ENCODE data around the gene TDO2.
"Not testable (repeated sequence)": the region's sequence is repeated elsewhere in the genome, so short reads cannot be mapped to it uniquely, and the experiment has no call there.

The TDO2 gene

DNA sequence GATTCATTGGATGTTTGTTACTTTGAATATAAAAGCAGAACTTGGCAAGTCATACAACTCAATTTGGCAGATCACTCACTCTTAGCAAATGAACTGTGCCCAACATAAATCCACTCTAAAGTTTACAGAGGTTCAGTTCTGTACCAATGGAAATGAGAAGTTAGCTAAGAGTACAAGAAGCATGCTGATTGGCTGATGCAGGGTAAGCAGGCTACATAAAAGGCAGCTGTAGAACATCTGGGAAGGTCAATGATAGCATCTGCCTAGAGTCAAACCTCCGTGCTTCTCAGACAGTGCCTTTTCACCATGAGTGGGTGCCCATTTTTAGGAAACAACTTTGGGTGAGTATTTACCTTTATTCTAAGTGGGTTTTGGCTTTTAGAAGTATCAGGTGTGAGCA lies at the start of gene TDO2:
TSS of gene TDO2 (plus strand) at position 244 of the 400 bp plus-strand sequence. CDS start at position 307, 63 bp downstream.
- DNase-seq (ENCODE audit: low read depth), result no peak

DNA sequence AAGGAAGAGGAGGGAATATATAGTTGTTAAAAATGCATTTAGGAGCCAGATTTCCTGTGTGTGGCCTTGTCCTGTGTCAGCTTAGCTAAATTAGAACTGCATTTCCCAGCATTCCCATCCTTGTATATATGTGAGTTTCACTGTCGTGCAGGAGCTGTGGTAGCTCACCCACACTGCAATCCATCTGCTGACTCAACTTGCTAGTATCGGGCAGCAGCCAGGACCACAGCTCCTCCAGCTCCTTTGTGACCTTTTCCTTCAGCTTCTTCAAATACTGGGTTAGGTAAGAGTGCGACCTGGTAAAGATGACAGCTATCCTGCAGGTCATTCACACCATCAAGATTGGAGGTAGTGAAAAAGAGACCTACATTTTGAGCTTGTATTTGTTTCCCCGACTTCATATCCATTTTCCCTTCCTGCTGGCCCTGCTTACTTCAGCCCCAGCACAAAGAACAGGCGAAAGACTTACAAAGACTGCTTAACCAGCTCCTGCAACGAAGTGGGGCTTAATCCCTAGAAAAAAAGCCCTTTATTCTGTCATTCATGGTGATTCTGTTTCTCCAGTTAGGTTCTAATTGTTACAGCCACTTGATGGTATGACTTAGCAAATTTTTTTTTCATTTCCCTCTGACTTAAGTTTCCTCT lies 48.8 kb upstream of the TDO2 start:
- DNase-seq (ENCODE audit: low read depth), result no peak

DNA sequence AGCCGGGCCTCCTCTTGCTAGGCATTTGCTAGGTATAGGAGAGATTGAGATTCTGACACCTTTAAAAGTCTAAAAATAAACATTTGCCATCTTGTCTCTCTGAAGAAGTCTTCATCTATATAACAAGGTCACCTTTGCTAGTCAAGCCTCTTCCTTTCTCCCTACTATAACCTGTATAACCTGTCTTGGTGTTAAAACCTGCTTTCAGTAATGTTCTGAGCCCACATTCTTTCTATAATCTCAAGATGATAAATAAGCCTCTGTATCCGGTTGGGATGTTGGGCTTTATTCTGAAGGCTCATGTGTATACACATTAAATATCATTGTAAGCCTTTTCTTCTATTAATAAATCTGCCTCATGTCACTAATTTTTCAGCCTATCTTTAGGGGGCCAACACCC lies 47.6 kb upstream of the TDO2 start:
- DNase-seq (ENCODE audit: low read depth), result no peak

DNA sequence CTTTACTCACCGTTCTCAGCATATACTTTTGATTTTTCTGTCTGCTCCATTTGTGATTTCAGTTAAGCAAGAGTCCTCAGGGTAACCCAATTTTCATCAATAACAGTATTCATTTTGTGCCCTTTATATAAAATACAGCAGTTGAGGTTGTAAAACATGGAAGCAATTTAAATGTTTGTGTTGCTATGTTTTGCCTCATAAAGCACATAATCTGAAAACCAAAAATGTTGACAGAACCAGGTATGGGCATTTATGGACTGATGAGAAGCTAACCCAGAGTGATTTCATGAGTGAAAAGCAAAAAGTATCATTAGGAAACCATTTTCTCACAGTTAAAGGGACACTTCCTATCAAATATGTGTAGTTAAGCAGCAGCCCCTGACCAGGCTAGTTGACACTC lies 37.3 kb upstream of the TDO2 start, which contains the start of gene ASIC5:
TSS of gene ASIC5 (minus strand) at position 101 of the 400 bp plus-strand sequence. CDS start at position 50, 51 bp downstream.
- DNase-seq (ENCODE audit: low read depth), result no peak

DNA sequence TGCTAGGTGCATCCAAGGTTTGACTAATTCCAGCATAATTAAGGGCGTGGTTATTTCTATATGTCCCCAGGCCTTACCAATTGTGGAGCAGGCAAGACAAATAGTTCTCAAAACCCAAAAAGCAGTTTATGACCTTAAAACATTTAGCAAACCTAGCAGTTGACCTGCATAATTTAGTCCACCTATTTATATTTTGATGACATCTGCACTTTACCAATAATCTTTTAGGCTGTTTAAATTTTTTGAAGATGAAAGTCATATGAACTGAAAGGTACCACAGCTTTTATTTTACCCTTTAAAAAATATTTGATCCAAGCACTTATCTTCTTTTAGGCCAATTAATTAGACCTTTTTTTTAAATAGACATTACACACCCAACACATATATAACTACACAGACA lies 27.6 kb upstream of the TDO2 start:
- DNase-seq (ENCODE audit: low read depth), result no peak

DNA sequence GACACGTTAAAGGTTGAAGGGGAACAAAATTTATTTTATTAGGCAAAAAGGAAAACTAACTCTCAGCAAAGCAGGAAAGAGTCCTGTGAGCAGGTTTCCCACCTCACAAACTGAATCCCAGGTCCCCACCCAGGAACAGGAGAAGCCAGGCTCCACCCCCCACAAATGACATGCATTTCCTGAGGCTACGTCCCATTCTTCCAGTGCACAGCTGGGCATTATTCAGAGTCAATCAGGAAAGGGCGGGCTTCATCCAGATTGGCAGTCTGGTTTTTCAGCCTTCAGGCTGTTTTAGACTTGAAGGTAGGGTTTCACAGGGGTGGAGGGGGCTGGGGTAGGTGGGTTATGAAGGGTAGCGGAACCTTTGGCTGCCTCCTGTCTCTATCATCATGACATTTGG lies 25.5 kb upstream of the TDO2 start:
- DNase-seq (ENCODE audit: low read depth), result no peak

DNA sequence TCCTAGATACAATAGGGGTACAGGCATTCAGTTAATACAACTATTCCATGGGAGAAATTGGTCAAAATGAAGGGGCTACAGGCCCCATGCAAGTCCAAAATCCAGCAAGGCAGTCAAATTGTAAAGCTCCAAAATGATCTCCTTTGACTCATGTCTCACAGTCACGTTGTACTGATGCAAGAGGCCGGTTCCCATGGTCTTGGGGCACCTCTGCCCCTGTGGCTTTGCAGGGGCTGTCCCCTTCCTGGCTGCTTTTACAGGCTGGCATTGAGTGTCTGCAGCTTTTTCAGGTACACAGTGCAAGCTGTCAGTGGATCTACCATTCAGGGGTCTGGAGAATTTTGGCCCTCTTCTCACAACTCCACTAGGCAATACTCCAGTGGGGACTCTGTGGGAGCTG lies 24.9 kb upstream of the TDO2 start:
- DNase-seq (ENCODE audit: low read depth), result no peak

DNA sequence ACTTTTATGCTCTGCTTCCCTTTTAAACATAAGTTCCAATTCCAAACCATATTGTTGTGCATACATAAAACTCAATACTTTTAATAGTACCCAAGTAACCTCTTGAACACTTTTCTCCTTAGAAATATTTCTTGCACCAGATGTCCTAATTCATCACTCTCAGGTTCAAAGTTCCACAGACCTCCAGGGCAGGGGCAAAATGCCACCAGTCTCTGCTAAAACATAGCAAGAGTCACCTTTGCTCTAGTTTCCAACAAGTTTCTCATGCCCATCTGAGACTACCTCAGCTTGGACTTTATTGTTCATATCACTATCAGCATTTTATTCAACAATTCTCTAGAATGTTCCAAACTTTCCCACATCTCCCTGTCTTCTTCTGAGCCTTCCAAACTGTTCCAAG lies 23.7 kb upstream of the TDO2 start:
- DNase-seq (ENCODE audit: low read depth), result no peak

DNA sequence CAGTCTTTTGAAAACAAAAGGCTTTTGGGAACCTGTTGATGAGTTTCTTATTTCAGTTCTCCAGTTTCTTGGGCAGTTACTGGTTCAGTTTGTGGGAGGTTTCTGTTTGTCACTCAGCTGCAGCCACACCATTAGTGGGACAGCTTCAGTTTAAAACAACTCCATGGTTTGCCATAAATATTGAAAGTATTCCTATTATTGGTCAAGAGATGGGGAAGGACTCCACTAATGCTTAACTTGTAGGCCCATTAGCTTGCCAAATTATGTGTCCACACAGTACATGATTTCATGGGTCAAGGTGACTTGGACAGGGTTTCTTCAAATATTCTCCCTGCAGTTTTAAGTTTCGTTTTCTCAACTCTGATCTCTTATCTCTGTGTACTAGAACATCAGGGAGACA lies 21.9 kb upstream of the TDO2 start:
- no peak for DNase-seq (ENCODE audit: low read depth)

DNA sequence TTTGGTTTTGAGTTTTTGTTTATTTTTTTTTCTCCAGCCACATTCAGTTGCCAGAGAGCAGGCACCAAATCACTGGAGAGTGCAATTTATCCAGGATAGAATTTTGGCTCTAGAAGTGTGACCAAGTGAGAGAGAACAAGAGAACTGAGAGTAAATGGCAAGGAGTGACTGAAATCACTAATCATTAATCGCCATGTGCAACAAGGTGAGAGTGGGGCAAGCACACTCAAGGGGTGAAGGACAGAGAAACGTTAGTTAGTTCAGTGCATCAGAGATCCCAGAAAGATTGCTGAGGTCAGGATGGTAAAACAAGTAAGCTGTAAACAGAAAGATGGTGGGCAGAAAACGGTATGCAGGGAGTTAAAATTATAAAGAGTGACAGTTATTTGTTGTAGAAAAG lies 19.6 kb upstream of the TDO2 start:
- DNase-seq (ENCODE audit: low read depth), result no peak

DNA sequence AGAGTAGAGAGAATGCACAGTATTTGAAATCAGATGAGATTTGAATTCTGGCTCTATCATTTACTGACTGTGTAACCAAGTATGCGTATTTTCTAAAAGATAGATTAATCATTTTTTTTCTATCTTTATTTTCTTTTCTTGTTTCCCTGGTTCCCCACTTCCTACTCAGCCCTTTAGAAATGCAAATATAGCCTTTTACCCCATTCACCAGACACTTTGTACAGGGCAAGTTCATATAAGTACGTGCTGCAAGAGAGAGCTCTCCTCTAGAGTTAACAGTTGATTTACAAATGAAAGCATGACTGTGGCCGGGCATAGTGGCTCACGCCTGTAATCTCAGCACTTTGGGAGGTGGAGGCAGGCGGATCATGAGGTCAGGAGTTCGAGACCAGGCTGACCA lies 17.8 kb upstream of the TDO2 start:
- DNase-seq (ENCODE audit: low read depth), result no peak

DNA sequence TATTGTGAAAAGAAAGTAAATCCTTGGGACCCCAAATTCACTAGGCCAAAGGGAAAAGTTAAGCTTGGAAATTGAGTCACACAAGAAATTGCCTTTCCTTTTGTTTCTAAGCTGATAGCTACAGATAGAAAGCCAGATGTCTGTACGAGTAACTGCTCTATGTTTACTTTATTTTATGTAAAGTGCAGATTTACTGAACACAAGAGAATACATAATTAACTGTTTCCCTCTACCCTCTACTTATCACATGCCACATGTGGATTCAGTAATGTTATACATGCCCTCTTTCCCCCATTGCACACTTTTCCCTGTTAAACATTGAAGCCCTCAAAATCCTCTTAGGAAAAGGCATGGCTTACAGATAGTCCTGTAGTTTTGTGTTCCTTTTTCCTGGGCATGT lies 16.5 kb upstream of the TDO2 start:
- no peak for DNase-seq (ENCODE audit: low read depth)

DNA sequence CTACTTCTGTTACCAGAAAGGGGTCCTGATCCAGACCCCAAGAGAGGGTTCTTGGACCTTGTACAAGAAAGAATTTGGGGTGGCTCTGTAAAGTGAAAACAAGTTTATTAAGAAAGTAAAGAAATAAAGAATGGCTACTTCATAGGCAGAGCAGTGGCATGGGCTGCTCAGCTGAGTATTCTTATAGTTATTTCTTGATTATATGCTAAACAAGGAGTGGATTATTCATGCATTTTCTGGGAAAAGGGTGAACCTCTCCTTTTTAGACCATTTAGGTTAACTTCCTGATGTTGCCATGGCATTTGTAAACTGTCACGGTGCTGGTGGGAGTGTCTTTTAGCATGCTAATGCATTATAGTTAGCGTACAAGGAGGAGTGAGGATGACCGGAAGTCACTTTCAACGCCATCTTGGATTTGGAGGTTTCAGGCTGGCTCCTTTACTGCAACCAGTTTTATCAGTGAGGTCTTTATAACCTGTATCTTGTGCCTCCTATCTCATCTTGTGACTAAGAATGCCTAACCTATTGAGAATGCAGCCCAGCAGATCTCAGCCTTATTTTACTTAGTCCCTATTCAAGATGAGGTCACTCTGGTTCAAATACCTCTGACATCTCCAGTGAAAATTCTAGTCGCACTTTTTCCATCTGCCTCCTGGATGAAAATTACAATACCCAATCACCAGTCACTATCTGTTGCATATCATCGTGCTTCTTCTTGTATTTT lies 15.5 kb upstream of the TDO2 start:
- DNase-seq (ENCODE audit: low read depth), result no peak

DNA sequence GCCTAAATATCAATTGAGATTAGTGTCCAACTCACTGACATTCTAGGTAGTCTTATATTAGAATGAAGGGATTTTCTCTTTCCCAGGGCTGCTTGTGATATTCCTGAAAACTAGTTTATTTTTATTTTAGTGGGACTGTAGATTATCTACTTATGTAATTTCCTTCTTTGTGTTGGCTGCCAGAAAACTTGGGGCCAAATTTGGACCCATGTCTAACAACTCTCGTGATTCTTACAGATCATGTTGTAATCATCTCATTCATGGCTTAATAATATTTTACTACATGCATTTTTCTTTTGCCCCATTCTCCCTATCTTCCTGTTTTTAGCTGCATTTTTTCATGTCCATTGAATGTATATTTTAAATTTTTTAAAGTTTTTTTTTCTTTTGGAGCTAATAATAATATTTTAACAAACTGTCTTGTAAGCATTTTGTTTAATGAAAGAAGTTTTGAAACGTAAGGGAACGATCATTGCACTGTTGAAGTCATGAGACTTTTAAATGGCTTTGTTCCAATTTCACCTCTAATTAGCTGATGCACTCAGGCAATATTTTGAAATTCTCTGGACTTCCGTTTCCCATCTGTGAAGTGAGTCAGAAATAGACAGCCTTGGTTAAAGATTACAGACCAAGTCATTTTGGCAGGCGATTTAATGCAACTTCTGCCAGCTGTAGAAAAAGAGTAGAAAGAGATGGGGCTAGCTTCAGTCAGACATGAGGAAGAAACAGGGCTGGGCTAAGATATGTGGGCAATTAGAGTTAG lies 14.3 kb upstream of the TDO2 start:
- DNase-seq (ENCODE audit: low read depth), result no peak

DNA sequence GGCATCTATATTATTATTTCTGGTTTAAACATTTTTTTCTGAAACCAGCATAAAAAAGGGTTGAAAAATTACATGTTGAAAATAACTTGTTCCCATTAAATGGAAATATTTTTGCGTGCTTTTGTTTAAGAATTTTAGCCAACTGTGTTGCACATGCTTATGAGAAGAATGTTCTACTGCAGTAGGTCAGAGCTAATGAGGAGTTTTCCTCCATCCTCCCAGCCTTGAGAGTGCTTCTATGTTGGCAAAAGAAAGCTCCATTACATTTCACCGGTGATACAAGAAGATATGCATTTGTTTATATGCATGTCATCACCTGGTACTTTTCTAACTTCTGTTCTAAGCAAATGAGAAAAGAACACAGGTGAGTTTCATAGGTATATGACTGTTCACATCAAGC lies 13.6 kb upstream of the TDO2 start:
- DNase-seq (ENCODE audit: low read depth), result no peak

DNA sequence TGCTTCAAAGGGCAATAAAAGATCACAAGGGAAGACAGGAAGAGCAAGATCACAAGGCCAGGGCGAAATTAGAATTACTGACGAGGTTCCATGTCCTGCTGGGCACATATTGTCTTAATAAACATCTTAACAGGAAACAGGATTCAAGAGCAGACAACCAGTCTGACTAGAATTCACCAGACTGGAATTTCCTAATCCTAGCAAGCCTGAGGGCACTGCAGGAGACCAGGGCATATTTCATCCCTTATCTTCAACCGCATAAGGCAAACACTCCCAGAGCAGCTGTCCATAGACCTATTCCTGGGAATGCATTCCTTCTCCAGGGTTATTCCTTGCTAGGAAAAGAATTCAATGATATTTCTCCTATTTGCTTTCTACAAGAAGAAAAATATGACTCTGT lies 12.4 kb upstream of the TDO2 start:
- no peak for DNase-seq (ENCODE audit: low read depth)

DNA sequence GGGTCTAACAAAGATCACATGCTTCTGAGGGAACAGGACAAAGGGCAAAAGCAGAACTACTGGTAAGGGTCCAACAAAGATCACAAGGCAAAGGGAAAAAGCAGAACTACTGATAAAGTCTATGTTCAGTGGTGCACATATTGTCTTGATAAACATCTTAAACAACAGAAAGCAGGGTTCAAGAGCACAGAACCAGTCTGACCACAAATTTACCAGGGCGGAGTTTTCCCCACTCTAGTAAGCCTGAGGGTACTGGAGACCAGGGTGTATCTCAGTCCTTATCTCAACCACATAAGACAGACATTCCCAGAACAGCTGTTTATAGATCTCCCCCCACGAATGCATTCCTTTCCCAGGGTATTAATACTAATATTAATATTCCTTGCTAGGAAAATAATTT lies 5.1 kb upstream of the TDO2 start:
- DNase-seq (ENCODE audit: low read depth), result not testable (repeated sequence)

DNA sequence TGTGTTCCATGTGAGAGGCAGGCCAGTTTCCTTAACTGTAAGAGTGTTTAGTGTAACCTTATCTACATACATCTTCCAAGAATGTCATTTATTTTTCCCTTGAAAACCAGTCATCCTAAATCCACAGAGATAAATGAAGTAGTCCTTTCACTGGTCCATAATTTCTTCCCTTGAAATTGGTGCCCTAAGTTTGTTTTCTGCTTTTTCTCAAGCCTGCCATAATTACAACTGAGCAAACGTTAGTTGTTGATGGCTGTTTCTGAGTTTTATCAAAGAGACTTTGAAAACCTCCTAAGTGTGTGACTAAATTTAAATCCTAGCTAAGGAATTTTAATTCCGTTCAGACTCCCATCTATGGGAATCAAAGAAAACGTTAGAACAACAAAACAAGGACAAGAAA lies 3.6 kb upstream of the TDO2 start:
- no peak for DNase-seq (ENCODE audit: low read depth)

DNA sequence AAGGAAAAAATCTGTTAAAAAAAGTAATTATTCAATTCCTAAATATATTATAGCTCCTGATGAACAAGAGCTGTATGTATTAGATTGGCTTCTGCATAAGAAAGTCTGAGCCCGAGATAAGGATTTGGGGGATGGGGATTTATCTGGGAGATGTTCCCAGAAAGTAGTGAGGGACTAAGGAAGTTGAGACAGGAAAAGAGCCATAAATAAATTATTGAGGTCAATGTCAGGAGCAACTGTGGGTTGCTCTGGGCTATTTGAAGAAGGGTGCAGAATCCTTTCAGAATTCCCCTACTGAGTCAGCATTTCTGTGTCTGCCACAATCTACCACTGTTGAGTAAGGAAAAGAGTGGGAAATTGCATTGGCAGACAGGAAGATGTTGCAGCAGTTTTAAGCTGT lies 3.1 kb upstream of the TDO2 start:
- DNase-seq (ENCODE audit: low read depth), result no peak

DNA sequence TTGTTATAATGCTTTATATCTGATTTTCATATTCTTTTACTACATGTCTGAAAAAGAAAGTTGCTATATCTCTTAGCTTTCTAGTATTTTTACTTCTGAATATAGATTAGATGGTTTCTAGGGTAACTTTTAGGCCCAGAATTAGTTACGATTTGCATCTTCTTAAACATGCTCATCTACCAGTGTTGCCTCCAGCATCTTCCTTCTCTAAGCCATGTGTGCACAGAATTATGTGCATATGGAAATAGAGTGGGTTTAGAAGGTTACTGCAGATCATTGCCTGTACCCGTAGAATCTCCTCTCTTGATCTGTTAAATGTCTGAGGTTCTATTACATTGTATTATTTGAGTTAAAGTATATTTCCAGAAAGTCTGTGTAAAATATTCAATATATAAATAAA lies 2.5 kb upstream of the TDO2 start:
- DNase-seq (ENCODE audit: low read depth), result no peak

DNA sequence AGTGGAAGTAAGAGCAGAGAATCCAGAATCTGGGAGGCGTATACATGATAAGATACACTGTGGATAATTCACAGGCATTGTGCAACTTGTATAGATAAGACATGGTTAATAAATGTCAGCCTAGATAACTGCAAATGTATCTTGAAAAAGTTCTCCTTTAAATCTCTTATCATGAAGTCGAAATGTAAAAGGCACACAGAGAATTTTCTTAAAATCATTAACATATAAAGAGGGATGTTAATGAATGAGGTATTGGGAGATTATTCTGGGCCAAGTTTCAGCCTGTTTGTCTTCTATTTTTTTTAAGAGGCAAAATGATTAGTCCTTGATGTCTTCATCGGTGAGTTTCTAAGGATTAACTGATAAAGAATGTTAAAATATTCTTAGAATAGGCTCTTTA lies 835 bp downstream of the TDO2 start:
- no peak for DNase-seq (ENCODE audit: low read depth)

DNA sequence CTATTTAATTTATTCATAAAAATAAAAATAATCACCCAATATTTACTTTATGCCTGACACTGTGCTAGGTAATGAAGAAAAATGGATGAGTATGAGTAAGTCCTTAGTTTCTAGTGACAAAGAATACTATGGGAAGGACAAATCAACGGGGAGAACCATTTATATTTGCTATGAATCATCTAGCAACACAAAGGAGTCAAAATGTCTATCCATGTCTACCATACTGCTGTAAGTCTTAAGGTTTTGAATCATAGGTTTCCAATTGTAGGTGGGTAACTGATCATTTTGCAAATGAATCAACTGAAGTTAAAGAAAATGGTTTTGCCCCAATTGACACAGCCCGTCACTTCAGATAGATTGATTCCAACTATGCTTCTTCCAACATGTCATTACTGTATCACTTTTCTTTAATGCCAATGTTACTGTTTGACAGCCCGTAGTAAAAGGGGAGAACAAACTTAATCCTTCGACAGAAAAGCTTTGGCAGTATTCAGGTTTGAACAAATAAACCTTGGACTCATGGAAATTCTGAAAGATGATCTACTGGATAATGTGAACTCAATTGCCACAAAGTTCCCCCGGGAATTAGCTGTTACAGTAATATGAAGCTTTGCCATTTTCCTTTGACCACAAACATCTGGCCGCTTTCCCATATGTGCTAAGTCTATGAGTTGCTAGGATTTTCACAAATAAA lies 3.2 kb downstream of the TDO2 start:
- peak; percentile 68 for DNase-seq (ENCODE audit: low read depth)

DNA sequence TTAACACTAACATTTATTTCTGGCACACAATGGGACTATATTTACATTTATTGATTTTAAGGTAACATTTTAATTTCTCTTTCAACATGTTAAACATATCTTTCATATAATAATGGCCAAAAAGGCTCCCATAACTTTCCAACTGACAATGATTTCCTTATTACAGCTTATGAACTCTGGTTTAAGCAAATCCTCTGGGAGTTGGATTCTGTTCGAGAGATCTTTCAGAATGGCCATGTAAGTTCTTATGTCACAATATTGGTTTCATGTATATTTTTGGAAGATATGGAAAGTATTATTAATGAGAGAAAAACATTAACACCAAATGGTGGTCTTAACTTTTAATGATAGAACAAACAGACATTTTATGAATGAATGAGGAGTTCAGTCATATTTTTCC lies 4.1 kb downstream of the TDO2 start:
- no peak for DNase-seq (ENCODE audit: low read depth)

All from HS-27A (cell line).